ENCODE data around the gene MAPKAP1. TPM values are rescaled to one million over a fixed set of nuclear protein-coding genes. Genes with fewer than 3 reads are reported as not detected.

The MAPKAP1 gene
- polyA plus RNA-seq, 1 donor (not counting 4 experiments of a cell fraction or from before 2014, with no cell fraction given) = 129 TPM

- FAIRE-seq = no peak
- dilution Hi-C loops (cut with MboI; ENCODE audit: extremely low pct_ligation_motif_present, low sequenced_read_pairs) = no loop called here
Measured at GRCh38 chr9:125411171-125411756, 295.7 kb downstream of the MAPKAP1 start.

GRCh38 chr9:125410522-125410894 is 296.5 kb downstream of the MAPKAP1 start:
- Histone ChIP-seq H4K20me1 (ENCODE audit: control insufficient read depth, extremely low read depth, insufficient read depth, low read length) (no peaks in the 10 kb centered on the region), H3K36me3 (ENCODE audit: control insufficient read depth in 2 of 2, extremely low read depth in 1 of 2, insufficient read depth in 2 of 2, low read length in 2 of 2) (no peaks in the 10 kb centered on the region), H3K4me2 (ENCODE audit: control insufficient read depth, extremely low read depth, insufficient read depth, low read depth, low read length) (no peak overlapping the region), H2AFZ (ENCODE audit: control insufficient read depth, low read length) (no peak overlapping the region), H3K4me1 (ENCODE audit: control insufficient read depth, extremely low read depth, insufficient read depth, low read length) (peaks cover 10% of the 10 kb centered on the region), H3K9me3 (ENCODE audit: control insufficient read depth, low read depth, low read length) (no peaks in the 10 kb centered on the region), H3K9ac (ENCODE audit: control insufficient read depth, extremely low read depth, insufficient read depth, low read length) (no peak overlapping the region), H3K27ac (ENCODE audit: control insufficient read depth, insufficient read depth, low read length) (no peak overlapping the region), H3K4me3 (ENCODE audit: control insufficient read depth in 2 of 3, extremely low read depth in 1 of 3, insufficient read depth in 2 of 3, low read depth in 1 of 3, low read length in 3 of 3) (no peak overlapping the region), H3K9me1 (ENCODE audit: control insufficient read depth, extremely low read depth, insufficient read depth, low read length) (no peaks in the 10 kb centered on the region), H3K27me3 (ENCODE audit: control insufficient read depth, extremely low read depth, insufficient read depth, low read length) (no peaks in the 10 kb centered on the region), H3K79me2 (ENCODE audit: control insufficient read depth, insufficient read depth, low read length) (no peaks in the 10 kb centered on the region)
- FAIRE-seq = no peak
- no peak for DNase-seq (ENCODE audit: low read depth, low spot score)
- no peak for TF ChIP-seq CTCF (optimal IDR thresholded peaks at IDR 0.05 in 1 of 3, IDR thresholded peaks at IDR 0.05 in 1 of 3, conservative IDR thresholded peaks at IDR 0.05 in 1 of 3; ENCODE audit: extremely low read depth in 1 of 3, insufficient read depth in 2 of 3, low read length in 3 of 3)
- no peak for TF ChIP-seq EZH2 (IDR thresholded peaks at IDR 0.05; ENCODE audit: low read length)
- dilution Hi-C loops (cut with MboI; ENCODE audit: extremely low pct_ligation_motif_present, low sequenced_read_pairs) = no loop called here

More at GRCh38 chr9:125411171-125411756, 295.7 kb downstream of the MAPKAP1 start:
- Histone ChIP-seq H3K4me1 (ENCODE audit: control insufficient read depth, extremely low read depth, insufficient read depth, low read length) (peaks cover 9% of the 10 kb centered on the region), H2AFZ (ENCODE audit: control insufficient read depth, low read length) (no peak overlapping the region), H3K4me3 (ENCODE audit: control insufficient read depth in 2 of 3, extremely low read depth in 1 of 3, insufficient read depth in 2 of 3, low read depth in 1 of 3, low read length in 3 of 3) (no peak overlapping the region), H3K27me3 (ENCODE audit: control insufficient read depth, extremely low read depth, insufficient read depth, low read length) (no peaks in the 10 kb centered on the region), H3K9me1 (ENCODE audit: control insufficient read depth, extremely low read depth, insufficient read depth, low read length) (no peaks in the 10 kb centered on the region), H4K20me1 (ENCODE audit: control insufficient read depth, extremely low read depth, insufficient read depth, low read length) (no peaks in the 10 kb centered on the region), H3K36me3 (ENCODE audit: control insufficient read depth in 2 of 2, extremely low read depth in 1 of 2, insufficient read depth in 2 of 2, low read length in 2 of 2) (no peaks in the 10 kb centered on the region), H3K27ac (ENCODE audit: control insufficient read depth, insufficient read depth, low read length) (no peak overlapping the region), H3K79me2 (ENCODE audit: control insufficient read depth, insufficient read depth, low read length) (no peaks in the 10 kb centered on the region), H3K4me2 (ENCODE audit: control insufficient read depth, extremely low read depth, insufficient read depth, low read depth, low read length) (no peak overlapping the region), H3K9me3 (ENCODE audit: control insufficient read depth, low read depth, low read length) (no peaks in the 10 kb centered on the region), H3K9ac (ENCODE audit: control insufficient read depth, extremely low read depth, insufficient read depth, low read length) (no peak overlapping the region)
- no peak for TF ChIP-seq CTCF (optimal IDR thresholded peaks at IDR 0.05 in 1 of 3, IDR thresholded peaks at IDR 0.05 in 1 of 3, conservative IDR thresholded peaks at IDR 0.05 in 1 of 3; ENCODE audit: extremely low read depth in 1 of 3, insufficient read depth in 2 of 3, low read length in 3 of 3)
- TF ChIP-seq EZH2 (IDR thresholded peaks at IDR 0.05; ENCODE audit: low read length) = no peak
- no peak for DNase-seq (ENCODE audit: low read depth, low spot score)

All from keratinocyte (primary cell).